ENCODE results near the gene ABCC10. TPM values are rescaled to one million over a fixed set of nuclear protein-coding genes. Genes with fewer than 3 reads are reported as not detected.

The ABCC10 gene
- total RNA-seq, 1 donor, result 26.4 TPM

GRCh38 chr6:43453831-43454230 lies 26.5 kb downstream of the ABCC10 start:
- DNase-seq (ENCODE audit: insufficient read length, low spot score, missing footprints), result no peak
- no peak overlapping the region for H3K27ac ChIP-seq (ENCODE audit: low read depth, low read length)
- no peak overlapping the region for H3K4me2 ChIP-seq (ENCODE audit: insufficient read depth, low read length)
- H2AFZ ChIP-seq (ENCODE audit: low read length), result no peak overlapping the region
- TF ChIP-seq CTCF (IDR thresholded peaks at IDR 0.05; ENCODE audit: extremely low read depth, low read depth, low read length), result no peak
- peaks cover 4% of the 10 kb centered on the region for H3K4me1 ChIP-seq (ENCODE audit: insufficient read depth, low read length)
- H3K36me3 ChIP-seq (ENCODE audit: insufficient read depth, low read length), result peaks cover 29% of the 10 kb centered on the region
- no peak overlapping the region for H3K4me3 ChIP-seq (ENCODE audit: insufficient read depth, low read length)
- H3K79me2 ChIP-seq (ENCODE audit: insufficient read depth, low read length), result no peaks in the 10 kb centered on the region
- peaks cover 14% of the 10 kb centered on the region for H3K27me3 ChIP-seq (ENCODE audit: insufficient read depth, low read length)
- no peaks in the 10 kb centered on the region for H4K20me1 ChIP-seq (ENCODE audit: insufficient read depth, low read length)
- no peaks in the 10 kb centered on the region for H3K9me3 ChIP-seq (ENCODE audit: low read depth, low read length)

- Histone ChIP-seq H3K27me3 (ENCODE audit: insufficient read depth, low read length) (peaks cover 14% of the 10 kb centered on the region), H3K4me1 (ENCODE audit: insufficient read depth, low read length) (peaks cover 4% of the 10 kb centered on the region), H2AFZ (ENCODE audit: low read length) (no peak overlapping the region), H4K20me1 (ENCODE audit: insufficient read depth, low read length) (no peaks in the 10 kb centered on the region), H3K36me3 (ENCODE audit: insufficient read depth, low read length) (peaks cover 24% of the 10 kb centered on the region), H3K79me2 (ENCODE audit: insufficient read depth, low read length) (no peaks in the 10 kb centered on the region), H3K4me3 (ENCODE audit: insufficient read depth, low read length) (peak overlapping the region; percentile 69), H3K4me2 (ENCODE audit: insufficient read depth, low read length) (peak overlapping the region; percentile 88), H3K27ac (ENCODE audit: low read depth, low read length) (no peak overlapping the region), H3K9me3 (ENCODE audit: low read depth, low read length) (no peaks in the 10 kb centered on the region)
- DNase-seq (ENCODE audit: insufficient read length, low spot score, missing footprints), result no peak
- TF ChIP-seq CTCF (IDR thresholded peaks at IDR 0.05; ENCODE audit: extremely low read depth, low read depth, low read length), result peak; percentile 78
These were observed 27.0 kb downstream of the ABCC10 start for GRCh38 chr6:43454290-43454695.

- peak; percentile 98 for DNase-seq (ENCODE audit: insufficient read length, low spot score, missing footprints)
- H3K9me3 ChIP-seq (ENCODE audit: low read depth, low read length), result no peaks in the 10 kb centered on the region
- H3K27me3 ChIP-seq (ENCODE audit: insufficient read depth, low read length), result peaks cover 14% of the 10 kb centered on the region
- H3K27ac ChIP-seq (ENCODE audit: low read depth, low read length), result no peak overlapping the region
- no peak for TF ChIP-seq CTCF (IDR thresholded peaks at IDR 0.05; ENCODE audit: extremely low read depth, low read depth, low read length)
- peak overlapping the region; percentile 88 for H3K4me2 ChIP-seq (ENCODE audit: insufficient read depth, low read length)
- H3K36me3 ChIP-seq (ENCODE audit: insufficient read depth, low read length), result peaks cover 19% of the 10 kb centered on the region
- peaks cover 4% of the 10 kb centered on the region for H3K4me1 ChIP-seq (ENCODE audit: insufficient read depth, low read length)
- H4K20me1 ChIP-seq (ENCODE audit: insufficient read depth, low read length), result no peaks in the 10 kb centered on the region
- peak overlapping the region; percentile 69 for H3K4me3 ChIP-seq (ENCODE audit: insufficient read depth, low read length)
- H2AFZ ChIP-seq (ENCODE audit: low read length), result no peak overlapping the region
- no peaks in the 10 kb centered on the region for H3K79me2 ChIP-seq (ENCODE audit: insufficient read depth, low read length)
These were observed 27.6 kb downstream of the ABCC10 start for GRCh38 chr6:43454696-43455530.
